Spleen (tissue), 11 donors: ENCODE measurements around the gene C2orf76. TPM values are rescaled to one million over a fixed set of nuclear protein-coding genes. Genes with fewer than 3 reads are reported as not detected.
A peak's percentile ranks its signal among the peaks of the same experiment; 100 is the strongest.

Experiments used
- DNase-seq: peaks from one replicate; pipeline ENCODE4 v3.0.0-alpha.2; 2020
- H3K27ac ChIP-seq, 8 donors: fragments of 200-600 bp; sonication (generic) in 7 of 8; 1 replicate in 4 of 8; 2 replicates in 4 of 8; pipeline versions ENCODE4 v1.5.0 to v1.8.0; 2016 to 2021; ENCODE audit warnings: inconsistent platforms in 4 of 8, mild to moderate bottlenecking in 4 of 8, moderate library complexity in 1 of 8
- H3K27me3 ChIP-seq, 7 donors: fragments of 200-600 bp; sonication (generic) in 6 of 7; replicated peaks in 1 of 7; 1 replicate in 4 of 7; 2 replicates in 3 of 7; pipeline versions ENCODE4 v1.5.0 to v1.8.0; 2016 to 2021; ENCODE audit warnings: inconsistent platforms in 3 of 7, mild to moderate bottlenecking in 1 of 7
- H3K36me3 ChIP-seq, 6 donors: fragments of 200-600 bp; sonication (generic) in 5 of 6; 1 replicate in 4 of 6; 2 replicates in 2 of 6; pipeline versions ENCODE4 v1.5.0 to v1.8.0; 2016 to 2021; ENCODE audit warnings: inconsistent platforms in 2 of 6
- H3K4me1 ChIP-seq, 6 donors: fragments of 200-600 bp; sonication (generic) in 5 of 6; 1 replicate in 3 of 6; 2 replicates in 3 of 6; pipeline versions ENCODE4 v1.5.0 to v1.8.0; 2016 to 2021; ENCODE audit warnings: inconsistent platforms in 3 of 6
- H3K4me3 ChIP-seq, 8 donors: fragments of 200-600 bp; sonication (generic) in 7 of 8; 1 replicate in 4 of 8; 2 replicates in 4 of 8; pipeline versions ENCODE4 v1.5.0 to v1.8.0; 2016 to 2021; ENCODE audit warnings: inconsistent platforms in 4 of 8, mild to moderate bottlenecking in 4 of 8, moderate library complexity in 2 of 8
- H3K9me3 ChIP-seq, 8 donors: fragments of 200-600 bp; sonication (generic) in 7 of 8; 1 replicate in 4 of 8; 2 replicates in 4 of 8; pipeline versions ENCODE4 v1.5.0 to v1.8.0; 2016 to 2021; ENCODE audit warnings: inconsistent platforms in 4 of 8
- CTCF ChIP-seq, 11 experiments: fragments of 200-600 bp in 7 of 11; fragments of 450-650 bp in 4 of 11; sonication (generic) in 4 of 11; IDR thresholded peaks in 8 of 11; conservative IDR thresholded peaks in 3 of 11; 1 replicate in 7 of 11; 2 replicates in 4 of 11; pipeline versions ENCODE4 v1.4.0 to v1.8.0; 2016 to 2021; ENCODE audit warnings: antibody characterized with exemption in 11 of 11, inconsistent platforms in 4 of 11, mild to moderate bottlenecking in 1 of 11
- POLR2A ChIP-seq, 3 donors: fragments of 450-650 bp; IDR thresholded peaks; one replicate each; pipeline ENCODE4 v1.5.1; 2017; ENCODE audit warnings: antibody characterized with exemption in 3 of 3, mild to moderate bottlenecking in 1 of 3
- POLR2AphosphoS5 ChIP-seq, 3 donors: sonication (generic); formaldehyde crosslinking; IDR thresholded peaks; one replicate each; pipeline ENCODE4 v1.5.1; 2017; ENCODE audit warnings: antibody characterized with exemption in 3 of 3
- WGBS, 5 donors: extraction: QIAGEN DNeasy Blood & Tissue Kit in 3 of 5; methylation state at CpG; one replicate each; pipeline versions ENCODE4 v1.1.5 to v1.1.7; 2013 to 2018; 5-methylcytosine and 5-hydroxymethylcytosine counted together
- intact Hi-C: fragments of 100-400 bp; cut with DNase I; formaldehyde crosslinking; loops from one replicate; pipeline ENCODE4 v1.15.0; 2023; ENCODE audit warnings: low total_unique reads
- polyA plus RNA-seq, 3 donors: library from polyadenylated mRNA; stranded (reverse); fragments of 200-250 nt; gene quantifications; one replicate each; pipeline ENCODE4 v1.2.1, GENCODE V29; 2013
- total RNA-seq, 7 donors: library from RNA; depleted of rRNA in 3 of 7; stranded (reverse); fragments of >200 nt in 3 of 7; fragmentation: NEBNext Ultra II Directional in 4 of 7; extraction: Animal tissue kit (Norgen Biotek cat#: 25700) in 4 of 7; gene quantifications; one replicate each; pipeline versions ENCODE4 v1.1.0 to v1.2.1, GENCODE V29; 2016 to 2021
- donor health status: healthy with polysubstance abuse.
- donor health status: DM: no; HTN: no; CAD: no; lungs with moderate emphysema.
- donor health status: DM: no; HTN: no; CAD: no.
- donor health status: Bipolar disorder and iron deficiency.
- donor health status: healthy.
- donor health status: DM: no; HTN: no; CAD: no.
- donor health status: DM: yes; HTN: yes; CAD: no.

C2orf76 gene
- total and polyA plus RNA-seq, 10 donors, result 4.8 to 21.7 (median 8.2) TPM

- 83 to 98% (median 93%) methylated on average over 2 of the region's 2 CpGs for WGBS, 5 donors
- TF ChIP-seq POLR2AphosphoS5 (IDR thresholded peaks at IDR 0.05) (no peak), POLR2A (IDR thresholded peaks at IDR 0.05) (no peak), CTCF (IDR thresholded peaks at IDR 0.05 in 8 of 11, conservative IDR thresholded peaks at IDR 0.05 in 3 of 11) (no peak)
- no peak overlapping the region for H3K4me3 ChIP-seq
- no peaks in the 10 kb centered on the region for H3K9me3 ChIP-seq
- H3K36me3 ChIP-seq, result peaks cover 0 to 14% (median 0%) of the 10 kb centered on the region in 6 donors
- DNase-seq, result no peak
- no peak overlapping the region for H3K27ac ChIP-seq
- H3K27me3 ChIP-seq, result no peaks in the 10 kb centered on the region
- H3K4me1 ChIP-seq, result peaks cover 0 to 10% (median 0%) of the 10 kb centered on the region in 6 donors
- intact Hi-C loops, result no loop called here
Measured at GRCh38 chr2:119293254-119293653, 73.4 kb downstream of the C2orf76 start.

DNA sequence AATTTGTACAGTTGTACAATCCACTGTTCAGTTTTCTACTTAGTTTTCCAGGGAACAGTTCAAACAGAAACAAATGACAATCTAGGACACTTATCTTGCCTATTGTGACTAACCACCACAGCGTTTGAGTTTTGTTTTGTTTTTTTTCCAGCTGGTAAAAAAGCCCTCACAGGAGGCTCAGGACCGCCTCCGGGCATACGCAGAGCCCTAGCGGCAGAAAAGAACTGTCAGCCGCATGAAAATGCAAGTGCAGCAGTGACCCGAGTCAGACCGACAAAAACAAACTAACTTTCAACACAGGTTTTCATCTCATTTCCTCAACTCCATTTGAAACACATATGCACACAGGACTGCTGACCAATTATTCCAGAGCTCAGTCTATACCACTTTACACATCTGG is 74.4 kb downstream of the C2orf76 start:
- peaks cover 0 to 14% (median 0%) of the 10 kb centered on the region in 6 donors for H3K36me3 ChIP-seq
- no peaks in the 10 kb centered on the region for H3K9me3 ChIP-seq
- intact Hi-C loops, result no loop called here
- no peak overlapping the region for H3K4me3 ChIP-seq
- no peaks in the 10 kb centered on the region for H3K27me3 ChIP-seq
- no peak overlapping the region for H3K27ac ChIP-seq
- DNase-seq, result no peak
- TF ChIP-seq POLR2AphosphoS5 (IDR thresholded peaks at IDR 0.05) (no peak), CTCF (IDR thresholded peaks at IDR 0.05 in 8 of 11, conservative IDR thresholded peaks at IDR 0.05 in 3 of 11) (no peak), POLR2A (IDR thresholded peaks at IDR 0.05) (no peak)
- 46 to 81% (median 57%) methylated on average over 8 of the region's 8 CpGs for WGBS, 5 donors
- peaks cover 0 to 10% (median 0%) of the 10 kb centered on the region in 6 donors for H3K4me1 ChIP-seq

GRCh38 chr2:119291588-119292167 is 75.0 kb downstream of the C2orf76 start:
- Histone ChIP-seq H3K27ac (no peak overlapping the region), H3K9me3 (no peaks in the 10 kb centered on the region), H3K4me1 (peaks cover 0 to 10% (median 0%) of the 10 kb centered on the region in 6 donors), H3K4me3 (no peak overlapping the region), H3K27me3 (no peaks in the 10 kb centered on the region), H3K36me3 (peaks cover 0 to 15% (median 0%) of the 10 kb centered on the region in 6 donors)
- DNase-seq, result no peak
- TF ChIP-seq POLR2AphosphoS5 (IDR thresholded peaks at IDR 0.05) (no peak), CTCF (IDR thresholded peaks at IDR 0.05 in 8 of 11, conservative IDR thresholded peaks at IDR 0.05 in 3 of 11) (no peak), POLR2A (IDR thresholded peaks at IDR 0.05) (no peak)
- WGBS, 5 donors, result 88 to 95% (median 91%) methylated on average over 8 of the region's 8 CpGs
- intact Hi-C loops, result no loop called here

DNA sequence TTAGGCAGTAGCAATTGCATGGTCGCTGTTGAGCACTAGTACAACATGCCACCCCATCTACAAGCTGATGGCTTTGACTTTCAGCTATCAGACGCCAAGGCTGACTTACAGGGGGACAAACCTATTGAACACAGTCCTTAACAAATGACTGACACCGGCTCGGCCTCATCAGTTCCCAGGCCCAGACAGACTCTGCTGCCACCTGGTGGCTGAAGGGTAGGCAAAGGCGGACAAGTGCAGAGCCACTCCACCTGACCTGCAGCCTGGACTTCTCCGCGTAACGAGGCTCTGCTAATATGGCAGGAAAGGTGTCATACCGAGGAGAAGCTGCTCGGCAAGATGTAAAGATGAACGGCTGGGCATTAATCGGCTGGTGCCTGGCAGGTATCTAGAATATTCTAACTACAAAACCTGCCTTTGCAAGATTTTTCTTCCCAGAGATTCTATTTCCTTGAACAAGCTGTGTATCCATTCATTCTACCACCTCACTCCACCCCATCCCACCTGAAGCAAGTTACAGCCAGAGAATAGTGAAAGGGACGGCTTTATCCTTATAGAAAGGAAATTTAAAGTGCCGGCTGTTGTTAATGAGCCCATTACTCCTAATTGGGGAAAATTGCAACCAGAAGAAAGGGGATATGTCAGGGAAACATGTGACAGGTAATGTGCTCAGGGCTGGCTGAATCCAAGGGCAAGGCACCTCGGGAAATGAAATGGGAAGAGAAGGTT is 75.6 kb downstream of the C2orf76 start:
- Histone ChIP-seq H3K4me1 (peaks cover 0 to 10% (median 0%) of the 10 kb centered on the region in 6 donors), H3K36me3 (peaks cover 0 to 21% (median 0%) of the 10 kb centered on the region in 6 donors), H3K4me3 (no peak overlapping the region), H3K9me3 (no peaks in the 10 kb centered on the region), H3K27ac (no peak overlapping the region), H3K27me3 (no peaks in the 10 kb centered on the region)
- TF ChIP-seq POLR2AphosphoS5 (IDR thresholded peaks at IDR 0.05) (no peak), CTCF (IDR thresholded peaks at IDR 0.05 in 8 of 11, conservative IDR thresholded peaks at IDR 0.05 in 3 of 11) (peak in 5 of 11 experiments; percentile 40 to 79 (median 63)), POLR2A (IDR thresholded peaks at IDR 0.05) (no peak)
- no peak for DNase-seq
- intact Hi-C loops, result no loop called here
- 50 to 90% (median 85%) methylated on average over 15 of the region's 15 CpGs for WGBS, 5 donors
